GM21423 (cell line): Measurements from ENCODE around the gene GSK3B.
"Not testable (repeated sequence)": the region's sequence is repeated elsewhere in the genome, so short reads cannot be mapped to it uniquely, and the experiment has no call there.

ENCODE experiments used
- ATAC-seq: cut with Tn5 transposase; IDR thresholded peaks from one replicate; pipeline ENCODE4 v1.9.1; 2021; ENCODE audit warnings: mild to moderate bottlenecking, moderate library complexity; ENCODE audit not compliant: unreplicated experiment

GSK3B gene

GRCh38 chr3:120021523-120021922, 72.7 kb downstream of the GSK3B start:
- no peak for ATAC-seq

- ATAC-seq: no peak
Observed at GRCh38 chr3:120018299-120018698, 75.9 kb downstream of the GSK3B start.

- no peak for ATAC-seq
Observed at GRCh38 chr3:120017692-120018091, 76.6 kb downstream of the GSK3B start.

- no peak for ATAC-seq
Observed at GRCh38 chr3:120013481-120013880, 80.8 kb downstream of the GSK3B start.

- not testable (repeated sequence) for ATAC-seq
Observed at GRCh38 chr3:120005741-120006140, 88.5 kb downstream of the GSK3B start.

- ATAC-seq: not testable (repeated sequence)
Observed at GRCh38 chr3:120004008-120004498, 90.2 kb downstream of the GSK3B start.

GRCh38 chr3:119998166-119998565, 96.1 kb downstream of the GSK3B start:
- no peak for ATAC-seq

- no peak for ATAC-seq
Observed at GRCh38 chr3:119990888-119991287, 103.4 kb downstream of the GSK3B start.

GRCh38 chr3:119989981-119990655, 104.1 kb downstream of the GSK3B start:
- no peak for ATAC-seq

- ATAC-seq: not testable (repeated sequence)
Observed at GRCh38 chr3:119986812-119987211, 107.4 kb downstream of the GSK3B start.

GRCh38 chr3:119981386-119981785, 112.9 kb downstream of the GSK3B start:
- ATAC-seq: no peak

- no peak for ATAC-seq
Observed at GRCh38 chr3:119978554-119979208, 115.6 kb downstream of the GSK3B start.

- ATAC-seq: no peak
Observed at GRCh38 chr3:119977353-119977752, 116.9 kb downstream of the GSK3B start.

GRCh38 chr3:119976214-119976613, 118.0 kb downstream of the GSK3B start:
- no peak for ATAC-seq

- ATAC-seq: no peak
Observed at GRCh38 chr3:119974656-119975055, 119.6 kb downstream of the GSK3B start.

GRCh38 chr3:119973018-119973646, 121.1 kb downstream of the GSK3B start:
- ATAC-seq: no peak

- ATAC-seq: no peak
Observed at GRCh38 chr3:119969759-119970158, 124.5 kb downstream of the GSK3B start.

GRCh38 chr3:119967353-119968006, 126.8 kb downstream of the GSK3B start:
- no peak for ATAC-seq

GRCh38 chr3:119965692-119966091, 128.6 kb downstream of the GSK3B start:
- ATAC-seq: no peak

- ATAC-seq: no peak
Observed at GRCh38 chr3:119964294-119964693, 130.0 kb downstream of the GSK3B start.

- no peak for ATAC-seq
Observed at GRCh38 chr3:119955972-119956371, 138.3 kb downstream of the GSK3B start.
